Stimulated activated CD4-positive, alpha-beta T cell treated with anti-CD3 and anti-CD28 coated beads, Interleukin-12 subunit alpha, Interleukin-12 subunit beta, amount 100 ng/mL, for 24 hours (primary cell): ENCODE data around the gene CSTPP1.
"Not testable (repeated sequence)": the region's sequence is repeated elsewhere in the genome, so short reads cannot be mapped to it uniquely, and the experiment has no call there.

Source experiments
- DNase-seq, 2 experiments: peaks; one replicate each; pipeline ENCODE4 v3.0.0-alpha.2; 2020; ENCODE audit warnings: low read depth in 2 of 2

CSTPP1 gene

GRCh38 chr11:47050284-47050683 is 113.7 kb downstream of the CSTPP1 start:
- no peak for DNase-seq

- DNase-seq = no peak
Measured at GRCh38 chr11:47051217-47051616, 114.7 kb downstream of the CSTPP1 start.

GRCh38 chr11:47052165-47052564 is 115.6 kb downstream of the CSTPP1 start:
- DNase-seq = no peak

GRCh38 chr11:47052576-47052975 is 116.0 kb downstream of the CSTPP1 start:
- no peak for DNase-seq

- DNase-seq = no peak
Measured at GRCh38 chr11:47055534-47055933, 119.0 kb downstream of the CSTPP1 start.

GRCh38 chr11:47056261-47056915 is 119.8 kb downstream of the CSTPP1 start:
- DNase-seq = no peak

GRCh38 chr11:47057365-47057764 is 120.8 kb downstream of the CSTPP1 start:
- no peak for DNase-seq

GRCh38 chr11:47060807-47061206 is 124.2 kb downstream of the CSTPP1 start:
- no peak for DNase-seq

GRCh38 chr11:47061429-47062178 is 125.0 kb downstream of the CSTPP1 start:
- DNase-seq = no peak

- no peak for DNase-seq
Measured at GRCh38 chr11:47062736-47063135, 126.2 kb downstream of the CSTPP1 start.

- no peak for DNase-seq
Measured at GRCh38 chr11:47067401-47067800, 130.8 kb downstream of the CSTPP1 start.

- DNase-seq = no peak
Measured at GRCh38 chr11:47070769-47071168, 134.2 kb downstream of the CSTPP1 start.

GRCh38 chr11:47071341-47071740 is 134.8 kb downstream of the CSTPP1 start:
- DNase-seq = no peak

GRCh38 chr11:47071791-47072261 is 135.3 kb downstream of the CSTPP1 start:
- DNase-seq = no peak

GRCh38 chr11:47078751-47079521 is 142.4 kb downstream of the CSTPP1 start:
- DNase-seq = no peak

GRCh38 chr11:47080775-47081174 is 144.2 kb downstream of the CSTPP1 start:
- not testable (repeated sequence) for DNase-seq

GRCh38 chr11:47083913-47084312 is 147.4 kb downstream of the CSTPP1 start:
- DNase-seq = no peak

GRCh38 chr11:47087801-47088200 is 151.2 kb downstream of the CSTPP1 start:
- no peak for DNase-seq

- DNase-seq = no peak
Measured at GRCh38 chr11:47093541-47093940, 157.0 kb downstream of the CSTPP1 start.

GRCh38 chr11:47096871-47097270 is 160.3 kb downstream of the CSTPP1 start:
- DNase-seq = not testable (repeated sequence)

GRCh38 chr11:47098223-47098622 is 161.7 kb downstream of the CSTPP1 start:
- not testable (repeated sequence) for DNase-seq

- no peak for DNase-seq
Measured at GRCh38 chr11:47099214-47099917, 162.8 kb downstream of the CSTPP1 start.
